Measurements from ENCODE around the gene BICC1. TPM values are rescaled to one million over a fixed set of nuclear protein-coding genes. Genes with fewer than 3 reads are reported as not detected.

BICC1 gene
- total RNA-seq, 2 donors from 2014 or later = 0.27 to 0.40 TPM

DNA sequence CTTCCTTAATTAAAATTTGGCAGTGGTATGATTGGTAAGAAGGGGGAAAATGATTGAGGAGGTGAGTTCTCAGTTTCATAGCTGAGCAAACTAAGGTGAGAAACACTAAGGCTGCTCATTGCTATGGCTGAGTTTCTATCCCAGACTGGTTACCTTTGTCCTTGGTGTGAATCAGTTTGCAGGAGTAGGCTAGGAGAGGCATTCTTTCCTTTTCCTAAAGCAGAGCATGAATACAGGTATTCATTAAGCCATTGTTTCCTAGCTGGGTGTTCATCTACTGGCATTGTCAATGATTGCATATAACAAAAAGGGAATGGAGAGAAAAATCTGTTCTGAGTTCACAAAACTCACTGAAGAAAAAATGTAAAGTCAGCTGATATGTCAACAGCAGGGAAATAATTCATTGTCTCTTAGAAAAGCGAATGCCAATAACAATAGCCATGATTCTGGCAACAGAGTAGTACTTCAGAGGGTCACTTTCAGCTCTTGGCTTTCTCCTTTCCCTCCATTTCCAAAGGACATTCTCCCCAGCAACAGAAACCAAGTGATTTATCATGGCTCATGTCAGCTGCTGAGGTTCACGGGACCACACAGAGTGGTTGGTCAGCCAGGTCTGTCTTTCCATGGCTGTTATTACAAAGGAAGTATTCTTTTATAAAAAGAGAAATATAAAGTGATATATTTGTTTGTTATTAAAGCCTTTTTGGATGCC, 234.0 kb downstream of the BICC1 start:
- Mint-ChIP-seq H3K36me3 (ENCODE audit: low read depth) (no peaks in the 10 kb centered on the region), H3K27me3 (ENCODE audit: insufficient read depth) (no peaks in the 10 kb centered on the region), H3K4me3 (no peak overlapping the region), H3K27ac (no peak overlapping the region), H3K9me3 (no peaks in the 10 kb centered on the region), H3K4me1 (no peaks in the 10 kb centered on the region)
- Histone ChIP-seq H3K9me3 (ENCODE audit: control insufficient read depth, low read length) (no peaks in the 10 kb centered on the region), H3K9ac (ENCODE audit: extremely low read depth, low read length, poor library complexity, severe bottlenecking) (no peak overlapping the region), H3K27ac (ENCODE audit: low read depth, low read length) (no peak overlapping the region), H3K27me3 (ENCODE audit: control insufficient read depth, insufficient read depth, low read length, poor library complexity, severe bottlenecking) (no peaks in the 10 kb centered on the region), H3K36me3 (ENCODE audit: control insufficient read depth, insufficient read depth, low read length) (no peaks in the 10 kb centered on the region), H3K4me3 (ENCODE audit: low read length) (no peak overlapping the region), H3K4me1 (ENCODE audit: control insufficient read depth, insufficient read depth, low read length) (no peaks in the 10 kb centered on the region)
- TF ChIP-seq, protein P1, sequence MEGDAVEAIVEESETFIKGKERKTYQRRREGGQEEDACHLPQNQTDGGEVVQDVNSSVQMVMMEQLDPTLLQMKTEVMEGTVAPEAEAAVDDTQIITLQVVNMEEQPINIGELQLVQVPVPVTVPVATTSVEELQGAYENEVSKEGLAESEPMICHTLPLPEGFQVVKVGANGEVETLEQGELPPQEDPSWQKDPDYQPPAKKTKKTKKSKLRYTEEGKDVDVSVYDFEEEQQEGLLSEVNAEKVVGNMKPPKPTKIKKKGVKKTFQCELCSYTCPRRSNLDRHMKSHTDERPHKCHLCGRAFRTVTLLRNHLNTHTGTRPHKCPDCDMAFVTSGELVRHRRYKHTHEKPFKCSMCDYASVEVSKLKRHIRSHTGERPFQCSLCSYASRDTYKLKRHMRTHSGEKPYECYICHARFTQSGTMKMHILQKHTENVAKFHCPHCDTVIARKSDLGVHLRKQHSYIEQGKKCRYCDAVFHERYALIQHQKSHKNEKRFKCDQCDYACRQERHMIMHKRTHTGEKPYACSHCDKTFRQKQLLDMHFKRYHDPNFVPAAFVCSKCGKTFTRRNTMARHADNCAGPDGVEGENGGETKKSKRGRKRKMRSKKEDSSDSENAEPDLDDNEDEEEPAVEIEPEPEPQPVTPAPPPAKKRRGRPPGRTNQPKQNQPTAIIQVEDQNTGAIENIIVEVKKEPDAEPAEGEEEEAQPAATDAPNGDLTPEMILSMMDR (conservative IDR thresholded peaks at IDR 0.05) = no peak
- 85 to 89% methylated on average over 1 to 2 of the region's 2 CpGs for WGBS, 2 experiments (ENCODE audit: insufficient coverage in 1 of 2, insufficient read length in 1 of 2)
- DNase-seq = no peak

DNA sequence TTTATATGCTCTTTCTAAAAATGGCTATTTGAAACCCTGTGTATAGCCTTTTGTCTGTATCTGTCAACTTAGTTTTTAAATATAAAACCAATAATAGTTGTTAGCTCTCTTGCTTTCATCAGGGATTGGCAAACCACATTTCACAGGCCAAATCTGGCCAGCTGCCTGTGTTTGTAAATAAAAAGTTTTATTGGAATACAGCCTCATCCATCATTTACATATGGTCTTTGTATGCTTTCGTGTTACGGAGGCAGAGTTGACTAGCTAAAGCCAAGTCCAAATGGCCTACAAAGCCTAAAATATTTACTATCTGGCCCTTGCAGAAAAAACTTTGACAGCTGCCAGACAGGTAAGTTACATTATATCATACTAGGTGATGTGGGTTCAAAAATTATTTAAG, 235.0 kb downstream of the BICC1 start:
- Histone ChIP-seq H3K27me3 (ENCODE audit: control insufficient read depth, insufficient read depth, low read length, poor library complexity, severe bottlenecking) (no peaks in the 10 kb centered on the region), H3K9ac (ENCODE audit: extremely low read depth, low read length, poor library complexity, severe bottlenecking) (no peak overlapping the region), H3K4me3 (ENCODE audit: low read length) (no peak overlapping the region), H3K9me3 (ENCODE audit: control insufficient read depth, low read length) (no peaks in the 10 kb centered on the region), H3K4me1 (ENCODE audit: control insufficient read depth, insufficient read depth, low read length) (no peaks in the 10 kb centered on the region), H3K36me3 (ENCODE audit: control insufficient read depth, insufficient read depth, low read length) (no peaks in the 10 kb centered on the region), H3K27ac (ENCODE audit: low read depth, low read length) (no peak overlapping the region)
- Mint-ChIP-seq H3K4me1 (no peaks in the 10 kb centered on the region), H3K36me3 (ENCODE audit: low read depth) (no peaks in the 10 kb centered on the region), H3K27ac (no peak overlapping the region), H3K27me3 (ENCODE audit: insufficient read depth) (no peaks in the 10 kb centered on the region), H3K4me3 (no peak overlapping the region), H3K9me3 (no peaks in the 10 kb centered on the region)
- TF ChIP-seq, protein P1 (conservative IDR thresholded peaks at IDR 0.05) = no peak
- WGBS, 2 experiments (ENCODE audit: insufficient coverage in 1 of 2, insufficient read length in 1 of 2) = 97 to 100% methylated on average over 2 of the region's 2 CpGs
- no peak for DNase-seq

DNA sequence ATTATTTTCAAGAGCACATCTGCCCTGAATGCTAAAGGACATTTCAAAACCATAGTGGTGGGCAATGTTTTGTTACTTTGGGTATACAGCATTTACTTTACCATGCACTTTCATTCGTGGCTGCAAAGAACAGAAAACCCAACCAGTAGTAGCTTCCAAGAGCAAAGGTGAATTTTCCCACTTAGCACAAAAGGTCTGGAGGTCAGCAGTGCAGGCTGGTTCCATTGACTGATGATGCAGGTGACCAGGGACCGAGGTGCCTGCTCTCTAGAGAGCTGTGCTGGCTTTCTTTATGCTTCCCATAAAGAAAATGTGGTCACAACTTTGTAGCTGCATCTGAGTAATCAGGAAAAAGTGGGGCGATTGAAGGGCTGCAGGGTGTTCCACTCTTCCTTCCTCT, 240.0 kb downstream of the BICC1 start:
- Mint-ChIP-seq H3K9me3 (no peaks in the 10 kb centered on the region), H3K27ac (no peak overlapping the region), H3K4me3 (no peak overlapping the region), H3K27me3 (ENCODE audit: insufficient read depth) (no peaks in the 10 kb centered on the region), H3K36me3 (ENCODE audit: low read depth) (no peaks in the 10 kb centered on the region), H3K4me1 (no peaks in the 10 kb centered on the region)
- Histone ChIP-seq H3K9me3 (ENCODE audit: control insufficient read depth, low read length) (no peaks in the 10 kb centered on the region), H3K36me3 (ENCODE audit: control insufficient read depth, insufficient read depth, low read length) (no peaks in the 10 kb centered on the region), H3K27me3 (ENCODE audit: control insufficient read depth, insufficient read depth, low read length, poor library complexity, severe bottlenecking) (no peaks in the 10 kb centered on the region), H3K4me1 (ENCODE audit: control insufficient read depth, insufficient read depth, low read length) (no peaks in the 10 kb centered on the region), H3K9ac (ENCODE audit: extremely low read depth, low read length, poor library complexity, severe bottlenecking) (no peak overlapping the region), H3K27ac (ENCODE audit: low read depth, low read length) (no peak overlapping the region), H3K4me3 (ENCODE audit: low read length) (no peak overlapping the region)
- WGBS, 2 experiments (ENCODE audit: insufficient coverage in 1 of 2, insufficient read length in 1 of 2) = 85% methylated on average over 2 to 3 of the region's 3 CpGs
- TF ChIP-seq, protein P1 (conservative IDR thresholded peaks at IDR 0.05) = no peak
- DNase-seq = no peak

Data from endodermal cell (in vitro differentiated cells).